ENCODE measurements around the gene CERKL.

The CERKL gene

DNA sequence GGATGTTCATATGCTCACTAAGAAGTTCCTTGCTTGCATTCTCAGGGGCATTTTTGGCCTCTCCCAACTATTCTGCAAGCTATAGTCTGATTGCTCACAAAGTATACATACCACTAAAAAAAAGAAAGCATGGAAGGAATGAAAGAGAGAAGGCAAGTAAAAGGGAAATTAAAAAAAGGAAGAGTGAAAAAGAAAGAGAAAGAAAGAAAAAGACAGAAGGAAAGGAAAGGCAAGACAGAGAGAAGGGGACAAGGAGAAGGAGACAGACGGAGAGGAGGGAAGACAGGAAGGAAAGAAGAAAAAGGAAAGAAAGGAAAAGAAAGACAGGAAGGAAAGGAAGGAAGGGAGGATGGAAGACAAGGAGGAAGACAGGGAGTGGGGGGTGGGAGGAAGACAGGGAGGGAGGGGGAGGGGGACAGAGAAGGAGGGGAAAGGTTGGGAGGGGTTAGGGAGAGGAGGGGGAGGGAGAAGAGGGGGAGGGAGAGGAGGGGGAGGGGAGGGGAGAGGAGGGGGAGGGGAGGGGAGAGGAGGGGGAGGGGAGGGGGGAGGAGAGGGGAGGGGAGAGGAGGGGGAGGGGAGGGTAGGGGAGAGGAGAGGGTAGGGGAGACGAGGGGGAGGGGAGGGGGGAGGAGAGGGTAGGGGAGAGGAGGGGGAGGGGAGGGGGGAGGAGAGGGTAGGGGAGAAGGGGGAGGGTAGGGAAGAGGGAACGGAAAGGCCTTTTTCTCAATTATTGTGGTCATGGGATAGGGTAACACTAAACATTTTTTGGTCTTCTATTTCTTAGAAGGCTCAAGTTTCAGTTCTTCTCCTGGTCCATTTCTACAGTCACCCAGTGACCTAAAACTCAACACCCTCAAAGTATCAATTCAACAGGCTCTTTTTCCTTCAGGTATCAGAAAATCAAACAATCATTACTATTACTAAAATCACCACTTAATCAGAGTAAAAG lies 50.7 kb downstream of the CERKL start:
- H3K4me2 ChIP-seq (ENCODE audit: low read length) = no peak overlapping the region
- H3K27ac ChIP-seq (ENCODE audit: low read depth, low read length, poor library complexity, severe bottlenecking) = no peak overlapping the region
- H3K9me2 ChIP-seq (ENCODE audit: low read depth, low read length) = no peaks in the 10 kb centered on the region
- H3F3A ChIP-seq (ENCODE audit: insufficient read depth, low read length) = no peaks in the 10 kb centered on the region
- H3K27me3 ChIP-seq (ENCODE audit: insufficient read depth, low read length) = no peaks in the 10 kb centered on the region
- no peak overlapping the region for H3K4me3 ChIP-seq (ENCODE audit: low read depth, low read length, poor library complexity, severe bottlenecking)
- no peaks in the 10 kb centered on the region for H3K36me3 ChIP-seq (ENCODE audit: insufficient read depth, low read length)
- no peaks in the 10 kb centered on the region for H4K20me1 ChIP-seq (ENCODE audit: insufficient read depth, low read length)
- H2AFZ ChIP-seq (ENCODE audit: low read length) = no peak overlapping the region
- TF ChIP-seq EZH2 (IDR thresholded peaks at IDR 0.05; ENCODE audit: borderline replicate concordance, low read length) = no peak
- TF ChIP-seq, protein P1, sequence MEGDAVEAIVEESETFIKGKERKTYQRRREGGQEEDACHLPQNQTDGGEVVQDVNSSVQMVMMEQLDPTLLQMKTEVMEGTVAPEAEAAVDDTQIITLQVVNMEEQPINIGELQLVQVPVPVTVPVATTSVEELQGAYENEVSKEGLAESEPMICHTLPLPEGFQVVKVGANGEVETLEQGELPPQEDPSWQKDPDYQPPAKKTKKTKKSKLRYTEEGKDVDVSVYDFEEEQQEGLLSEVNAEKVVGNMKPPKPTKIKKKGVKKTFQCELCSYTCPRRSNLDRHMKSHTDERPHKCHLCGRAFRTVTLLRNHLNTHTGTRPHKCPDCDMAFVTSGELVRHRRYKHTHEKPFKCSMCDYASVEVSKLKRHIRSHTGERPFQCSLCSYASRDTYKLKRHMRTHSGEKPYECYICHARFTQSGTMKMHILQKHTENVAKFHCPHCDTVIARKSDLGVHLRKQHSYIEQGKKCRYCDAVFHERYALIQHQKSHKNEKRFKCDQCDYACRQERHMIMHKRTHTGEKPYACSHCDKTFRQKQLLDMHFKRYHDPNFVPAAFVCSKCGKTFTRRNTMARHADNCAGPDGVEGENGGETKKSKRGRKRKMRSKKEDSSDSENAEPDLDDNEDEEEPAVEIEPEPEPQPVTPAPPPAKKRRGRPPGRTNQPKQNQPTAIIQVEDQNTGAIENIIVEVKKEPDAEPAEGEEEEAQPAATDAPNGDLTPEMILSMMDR (IDR thresholded peaks at IDR 0.05; ENCODE audit: low read length) = no peak
- H3K9me3 ChIP-seq (ENCODE audit: low read length) = no peaks in the 10 kb centered on the region
- H3K79me2 ChIP-seq (ENCODE audit: insufficient read depth, low read length) = no peaks in the 10 kb centered on the region
- no peaks in the 10 kb centered on the region for H3K4me1 ChIP-seq (ENCODE audit: insufficient read depth, low read length, severe bottlenecking)
- no peak overlapping the region for H3K9ac ChIP-seq (ENCODE audit: low read length)

DNA sequence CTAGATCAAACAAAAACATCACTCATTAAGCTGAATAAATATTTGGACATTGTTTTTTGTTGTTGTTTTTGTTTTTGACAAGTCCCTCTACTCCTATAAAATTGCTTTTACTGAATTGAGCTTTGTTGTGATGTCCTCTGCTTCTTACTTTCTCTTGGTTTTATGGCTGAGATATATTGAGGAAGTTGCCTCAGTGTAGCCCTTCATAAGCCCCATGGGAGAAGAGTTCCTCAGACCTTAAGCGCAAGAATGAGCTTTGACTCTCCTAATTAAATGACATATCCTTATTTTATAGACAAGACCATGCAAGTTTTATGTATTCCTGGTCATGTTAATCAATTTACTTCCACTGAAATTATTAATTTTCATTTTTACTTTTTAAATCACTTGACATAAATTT lies 54.9 kb downstream of the CERKL start:
- Histone ChIP-seq H3K9me2 (ENCODE audit: low read depth, low read length) (no peaks in the 10 kb centered on the region), H4K20me1 (ENCODE audit: insufficient read depth, low read length) (no peaks in the 10 kb centered on the region), H3K79me2 (ENCODE audit: insufficient read depth, low read length) (no peaks in the 10 kb centered on the region), H3K27me3 (ENCODE audit: insufficient read depth, low read length) (no peaks in the 10 kb centered on the region), H3K9ac (ENCODE audit: low read length) (no peak overlapping the region), H3K9me3 (ENCODE audit: low read length) (no peaks in the 10 kb centered on the region), H3K27ac (ENCODE audit: low read depth, low read length, poor library complexity, severe bottlenecking) (no peak overlapping the region), H3K4me2 (ENCODE audit: low read length) (no peak overlapping the region), H3K4me3 (ENCODE audit: low read depth, low read length, poor library complexity, severe bottlenecking) (no peak overlapping the region), H3K36me3 (ENCODE audit: insufficient read depth, low read length) (no peaks in the 10 kb centered on the region), H2AFZ (ENCODE audit: low read length) (no peak overlapping the region), H3F3A (ENCODE audit: insufficient read depth, low read length) (no peaks in the 10 kb centered on the region), H3K4me1 (ENCODE audit: insufficient read depth, low read length, severe bottlenecking) (no peaks in the 10 kb centered on the region)
- TF ChIP-seq, protein P1 (IDR thresholded peaks at IDR 0.05; ENCODE audit: low read length) = no peak
- no peak for TF ChIP-seq EZH2 (IDR thresholded peaks at IDR 0.05; ENCODE audit: borderline replicate concordance, low read length)

DNA sequence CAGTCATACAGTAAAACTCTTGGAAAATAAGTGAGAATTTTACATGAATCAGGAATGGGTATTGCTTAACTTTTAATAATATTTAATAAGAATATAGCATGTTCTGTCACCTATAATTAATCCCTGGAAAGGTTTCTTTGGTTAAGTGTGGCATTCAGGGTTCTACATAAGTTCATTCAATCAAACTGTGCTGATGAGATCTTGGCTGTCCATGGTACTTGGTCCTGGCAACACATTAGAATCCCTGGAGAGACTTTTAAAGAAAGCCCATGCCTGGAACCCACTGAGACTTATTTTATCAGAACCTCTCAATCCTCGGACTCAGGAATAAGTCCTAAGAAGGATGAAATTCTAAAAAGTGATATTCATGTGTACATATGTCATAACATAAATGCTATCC lies 60.3 kb downstream of the CERKL start:
- H3K4me3 ChIP-seq (ENCODE audit: low read depth, low read length, poor library complexity, severe bottlenecking) = no peak overlapping the region
- no peaks in the 10 kb centered on the region for H3K79me2 ChIP-seq (ENCODE audit: insufficient read depth, low read length)
- H3K9me2 ChIP-seq (ENCODE audit: low read depth, low read length) = no peaks in the 10 kb centered on the region
- no peak overlapping the region for H2AFZ ChIP-seq (ENCODE audit: low read length)
- TF ChIP-seq, protein P1 (IDR thresholded peaks at IDR 0.05; ENCODE audit: low read length) = no peak
- no peak for TF ChIP-seq EZH2 (IDR thresholded peaks at IDR 0.05; ENCODE audit: borderline replicate concordance, low read length)
- no peaks in the 10 kb centered on the region for H3K27me3 ChIP-seq (ENCODE audit: insufficient read depth, low read length)
- H4K20me1 ChIP-seq (ENCODE audit: insufficient read depth, low read length) = no peaks in the 10 kb centered on the region
- no peaks in the 10 kb centered on the region for H3K4me1 ChIP-seq (ENCODE audit: insufficient read depth, low read length, severe bottlenecking)
- no peak overlapping the region for H3K27ac ChIP-seq (ENCODE audit: low read depth, low read length, poor library complexity, severe bottlenecking)
- H3K9me3 ChIP-seq (ENCODE audit: low read length) = no peaks in the 10 kb centered on the region
- H3K4me2 ChIP-seq (ENCODE audit: low read length) = no peak overlapping the region
- H3F3A ChIP-seq (ENCODE audit: insufficient read depth, low read length) = no peaks in the 10 kb centered on the region
- no peak overlapping the region for H3K9ac ChIP-seq (ENCODE audit: low read length)
- no peaks in the 10 kb centered on the region for H3K36me3 ChIP-seq (ENCODE audit: insufficient read depth, low read length)

All from OCI-LY1 (cell line).